ENCODE results near the gene DISC1.

- TF ChIP-seq CTCF (conservative IDR thresholded peaks at IDR 0.05 in 1 of 2, IDR thresholded peaks at IDR 0.05 in 1 of 2; ENCODE audit: extremely low read depth in 1 of 2, insufficient read depth in 1 of 2, low read depth in 1 of 2, low read length in 2 of 2) (no peak), EZH2 (IDR thresholded peaks at IDR 0.05; ENCODE audit: borderline replicate concordance, low read length) (no peak)
These were observed 67.5 kb downstream of the DISC1 start for GRCh38 chr1:231694075-231694431.
